Inflammatory macrophage treated with lipopolysaccharide for 4 hours (primary cell): ENCODE measurements around the gene TMEM150A.
"Not testable (repeated sequence)": the region's sequence is repeated elsewhere in the genome, so short reads cannot be mapped to it uniquely, and the experiment has no call there.

Experiments
- DNase-seq: peaks from one replicate; pipeline ENCODE4 v3.0.0-alpha.2; 2020

TMEM150A gene

GRCh38 chr2:85561280-85562212, 41.0 kb downstream of the TMEM150A start, which contains the start of gene GGCX:
GGCX (minus strand) TSS chr2:85561493; CDS start chr2:85561428, 65 bp downstream.
- DNase-seq: peak; percentile 95

DNA sequence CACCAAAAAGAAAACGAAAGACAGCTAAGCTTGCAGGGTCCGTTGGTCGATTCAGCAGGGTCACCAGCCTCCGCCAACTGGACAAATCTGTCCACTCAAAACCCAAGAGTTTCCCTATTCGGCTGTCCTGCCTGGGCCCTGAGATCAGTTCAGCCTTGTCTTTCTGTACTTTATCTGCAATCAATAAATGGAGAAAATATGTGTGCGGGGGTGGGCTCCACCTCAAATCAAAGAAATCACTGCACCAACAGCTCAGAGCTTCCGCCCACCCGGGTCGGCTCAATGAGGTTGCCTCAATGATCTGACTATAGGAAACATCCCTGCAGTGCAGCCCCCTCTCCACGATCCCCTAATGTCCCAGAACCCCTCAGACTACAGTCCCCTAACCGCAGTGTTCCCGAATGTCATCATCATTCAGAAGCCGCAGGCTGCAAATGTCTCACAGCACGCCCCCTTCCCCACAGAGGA, 41.7 kb downstream of the TMEM150A start:
- DNase-seq: no peak

DNA sequence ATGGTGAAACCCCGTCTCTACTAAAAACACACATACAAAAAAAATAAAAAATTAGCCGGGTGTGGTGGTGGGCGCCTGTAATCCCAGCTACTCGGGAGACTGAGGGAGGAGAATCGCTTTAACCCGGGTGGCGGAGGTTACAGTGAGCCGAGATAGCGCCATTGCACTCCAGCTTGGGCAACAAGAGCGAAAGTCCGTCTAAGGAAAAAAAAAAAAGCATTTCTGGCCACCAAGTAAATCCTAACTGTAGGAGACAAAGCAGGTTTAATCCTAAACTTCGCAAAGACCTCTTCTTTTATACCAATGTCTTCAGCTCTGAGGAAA, 42.1 kb downstream of the TMEM150A start:
- not testable (repeated sequence) for DNase-seq

- no peak for DNase-seq
Observed at GRCh38 chr2:85558160-85558559, 44.3 kb downstream of the TMEM150A start.

GRCh38 chr2:85557130-85557529, 45.4 kb downstream of the TMEM150A start:
- DNase-seq: no peak

DNA sequence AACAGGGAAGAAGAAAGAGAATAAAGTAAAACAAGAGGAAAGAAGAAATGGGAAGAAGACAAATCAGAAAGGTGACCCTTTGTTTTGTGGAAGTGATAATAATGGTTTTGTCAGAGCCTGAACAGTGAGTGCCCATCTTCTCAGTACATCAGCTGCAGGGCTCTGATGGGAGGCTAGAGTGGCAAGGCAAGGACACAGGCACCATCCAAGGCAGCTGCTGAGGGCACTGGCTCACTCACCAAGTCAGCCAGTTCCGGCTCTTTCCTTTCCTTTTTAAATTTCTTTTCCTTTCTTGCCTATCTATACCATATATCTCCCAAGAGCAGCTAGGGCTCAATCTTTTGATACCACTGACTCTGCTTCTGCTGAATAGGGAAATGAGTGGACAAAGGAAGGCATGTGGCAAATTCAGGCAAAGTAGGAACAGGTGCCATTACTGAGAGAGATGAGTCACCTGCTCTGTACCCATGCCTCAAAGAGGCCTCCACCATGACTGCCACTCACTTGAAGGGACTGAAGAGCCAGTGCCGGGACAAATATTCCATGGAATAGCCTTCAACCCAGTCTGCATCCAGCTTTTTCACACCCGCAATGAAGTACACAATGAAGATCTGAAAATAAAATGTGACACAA, 47.4 kb downstream of the TMEM150A start:
- DNase-seq: no peak

DNA sequence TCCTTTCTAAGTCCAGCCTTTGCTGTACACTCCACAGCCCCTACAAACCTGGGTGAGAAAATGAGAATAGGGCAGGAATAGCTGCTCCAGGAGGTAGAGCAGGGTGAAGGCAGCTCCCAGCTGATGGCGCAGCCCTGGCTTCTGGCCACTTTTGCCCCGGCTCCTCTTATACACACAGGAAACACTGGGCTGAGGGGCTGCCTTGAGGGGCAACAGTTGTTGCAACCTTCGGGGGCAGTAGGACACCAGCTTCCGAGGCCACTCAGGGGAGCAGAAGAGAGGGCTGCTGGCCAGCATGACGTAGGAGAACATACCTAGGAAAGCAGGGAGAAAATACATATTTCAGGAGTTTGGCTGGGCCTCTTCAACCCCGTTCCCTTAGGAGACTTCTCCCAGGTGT, 49.3 kb downstream of the TMEM150A start:
- DNase-seq: no peak

- peak; percentile 75 for DNase-seq
Observed at GRCh38 chr2:85551698-85552678, 50.5 kb downstream of the TMEM150A start.

DNA sequence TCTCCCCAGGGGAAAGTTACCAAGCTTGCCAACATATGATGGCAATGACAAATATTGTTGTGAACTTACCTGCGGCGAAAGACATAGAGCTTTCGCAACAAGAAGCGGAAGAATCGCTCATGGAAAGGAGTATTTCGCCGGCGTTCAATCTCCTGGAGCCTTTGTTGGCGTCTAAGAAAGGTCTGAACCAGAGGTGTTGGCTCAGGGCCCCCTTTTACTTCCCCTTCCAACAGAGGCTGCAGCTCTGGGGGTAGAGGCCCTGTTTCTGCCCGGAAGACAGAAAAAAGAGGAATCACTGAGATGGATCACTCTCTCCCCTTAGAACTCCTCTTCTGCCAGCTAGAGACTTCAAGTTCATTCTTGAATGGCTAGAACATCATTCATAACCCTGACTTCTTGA, 52.0 kb downstream of the TMEM150A start:
- DNase-seq: peak; percentile 41

DNA sequence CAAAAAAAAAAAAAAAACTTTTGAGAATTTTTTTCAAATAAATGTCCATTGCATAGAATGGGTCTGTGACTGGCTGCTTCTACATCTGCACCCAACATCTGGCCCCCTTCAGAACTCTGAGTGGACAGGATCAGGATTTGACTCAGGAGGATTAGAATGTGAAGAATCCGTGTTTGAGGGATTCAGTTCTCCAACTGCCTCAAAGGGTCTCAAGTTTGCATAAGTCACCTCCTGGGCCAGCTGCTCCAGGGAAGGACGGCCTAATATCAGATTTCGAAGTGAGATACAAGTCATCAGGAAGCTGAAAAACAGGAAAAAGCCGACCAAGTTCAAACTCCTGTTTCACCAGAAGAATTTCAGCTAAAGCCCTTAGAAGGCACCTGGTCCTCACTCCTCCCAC, 52.7 kb downstream of the TMEM150A start:
- DNase-seq: no peak

- no peak for DNase-seq
Observed at GRCh38 chr2:85549095-85549494, 53.4 kb downstream of the TMEM150A start.

GRCh38 chr2:85548608-85548900, 53.9 kb downstream of the TMEM150A start:
- DNase-seq: no peak
